Large intestine (tissue), 3 donors: ENCODE measurements around the gene MINDY3. TPM values are rescaled to one million over a fixed set of nuclear protein-coding genes. Genes with fewer than 3 reads are reported as not detected.

Source experiments
- DNase-seq, 2 donors: peaks; one replicate each; pipeline versions ENCODE4 v3.0.0 to v3.0.0-alpha.2; 2013
- H3K27ac ChIP-seq: one replicate; pipeline ENCODE4 v1.5.1; 2013; ENCODE audit warnings: low read length
- H3K27me3 ChIP-seq: 2 replicates; pipeline ENCODE4 v1.6.1; 2013; ENCODE audit warnings: low read length; ENCODE audit not compliant: control insufficient read depth, insufficient read depth
- H3K36me3 ChIP-seq: 2 replicates; pipeline ENCODE4 v1.6.1; 2013; ENCODE audit warnings: low read length; ENCODE audit not compliant: control insufficient read depth, insufficient read depth
- H3K4me1 ChIP-seq: one replicate; pipeline ENCODE4 v1.6.1; 2013; ENCODE audit warnings: low read length; ENCODE audit not compliant: control insufficient read depth, insufficient read depth
- H3K4me3 ChIP-seq: one replicate; pipeline ENCODE4 v1.5.1; 2013; ENCODE audit warnings: low read length
- H3K9me3 ChIP-seq: one replicate; pipeline ENCODE4 v1.6.1; 2013; ENCODE audit warnings: mild to moderate bottlenecking, low read depth, low read length, moderate library complexity; ENCODE audit not compliant: control insufficient read depth
- WGBS: methylation state at CpG from one replicate; pipeline ENCODE4 v1.1.5; 2013; ENCODE audit warnings: low lambda C conversion rate; ENCODE audit not compliant: insufficient coverage; 5-methylcytosine and 5-hydroxymethylcytosine counted together
- polyA plus RNA-seq: library from polyadenylated mRNA; unstranded; fragments of 120-200 nt; gene quantifications from one replicate; pipeline ENCODE4 v1.2.1, GENCODE V29; 2013

MINDY3 gene
- polyA plus RNA-seq, 1 donor: 28.3 TPM

- Histone ChIP-seq H3K4me3 (no peak overlapping the region), H3K27ac (no peak overlapping the region), H3K36me3 (peaks cover 6% of the 10 kb centered on the region), H3K9me3 (no peaks in the 10 kb centered on the region), H3K27me3 (no peaks in the 10 kb centered on the region), H3K4me1 (no peaks in the 10 kb centered on the region)
- WGBS: 100% methylated on average over 1 of the region's 3 CpGs
- no peak for DNase-seq
Measured at GRCh38 chr10:15842556-15843169, 17.6 kb downstream of the MINDY3 start.

GRCh38 chr10:15841696-15842095 lies 18.6 kb downstream of the MINDY3 start:
- no peaks in the 10 kb centered on the region for H3K9me3 ChIP-seq
- no peak overlapping the region for H3K4me3 ChIP-seq
- H3K27me3 ChIP-seq: no peaks in the 10 kb centered on the region
- H3K36me3 ChIP-seq: peaks cover 6% of the 10 kb centered on the region
- no CpG with 5 or more reads among the region's 3 CpGs for WGBS
- H3K27ac ChIP-seq: no peak overlapping the region
- H3K4me1 ChIP-seq: no peaks in the 10 kb centered on the region
- DNase-seq: no peak

GRCh38 chr10:15836807-15837206 lies 23.5 kb downstream of the MINDY3 start:
- no peak overlapping the region for H3K27ac ChIP-seq
- peaks cover 16% of the 10 kb centered on the region for H3K36me3 ChIP-seq
- no peak overlapping the region for H3K4me3 ChIP-seq
- DNase-seq: no peak
- 76% methylated on average over 4 of the region's 4 CpGs for WGBS
- H3K27me3 ChIP-seq: no peaks in the 10 kb centered on the region
- H3K9me3 ChIP-seq: no peaks in the 10 kb centered on the region
- no peaks in the 10 kb centered on the region for H3K4me1 ChIP-seq

- Histone ChIP-seq H3K4me3 (no peak overlapping the region), H3K27me3 (no peaks in the 10 kb centered on the region), H3K36me3 (peaks cover 42% of the 10 kb centered on the region), H3K27ac (no peak overlapping the region), H3K9me3 (no peaks in the 10 kb centered on the region), H3K4me1 (no peaks in the 10 kb centered on the region)
- no peak for DNase-seq
- WGBS: 100% methylated on average over 2 of the region's 4 CpGs
Measured at GRCh38 chr10:15829495-15829894, 30.8 kb downstream of the MINDY3 start.

- Histone ChIP-seq H3K27me3 (no peaks in the 10 kb centered on the region), H3K4me1 (no peaks in the 10 kb centered on the region), H3K9me3 (no peaks in the 10 kb centered on the region), H3K27ac (no peak overlapping the region), H3K4me3 (no peak overlapping the region), H3K36me3 (peaks cover 38% of the 10 kb centered on the region)
- DNase-seq: no peak
- no CpG with 5 or more reads among the region's 1 CpG for WGBS
Measured at GRCh38 chr10:15824498-15824897, 35.8 kb downstream of the MINDY3 start.

GRCh38 chr10:15822131-15822530 lies 38.2 kb downstream of the MINDY3 start:
- Histone ChIP-seq H3K27ac (no peak overlapping the region), H3K4me1 (peaks cover 3% of the 10 kb centered on the region), H3K4me3 (no peak overlapping the region), H3K27me3 (no peaks in the 10 kb centered on the region), H3K9me3 (no peaks in the 10 kb centered on the region), H3K36me3 (peaks cover 36% of the 10 kb centered on the region)
- no peak for DNase-seq
- 75% methylated on average over 4 of the region's 4 CpGs for WGBS

GRCh38 chr10:15821046-15821683 lies 39.1 kb downstream of the MINDY3 start:
- peaks cover 38% of the 10 kb centered on the region for H3K36me3 ChIP-seq
- no peaks in the 10 kb centered on the region for H3K27me3 ChIP-seq
- WGBS: 100% methylated on average over 1 of the region's 3 CpGs
- H3K4me3 ChIP-seq: no peak overlapping the region
- DNase-seq: no peak
- no peak overlapping the region for H3K27ac ChIP-seq
- no peaks in the 10 kb centered on the region for H3K9me3 ChIP-seq
- H3K4me1 ChIP-seq: peaks cover 3% of the 10 kb centered on the region

GRCh38 chr10:15817409-15818046 lies 42.8 kb downstream of the MINDY3 start:
- WGBS: 84% methylated on average over 2 of the region's 3 CpGs
- Histone ChIP-seq H3K9me3 (no peaks in the 10 kb centered on the region), H3K36me3 (peaks cover 32% of the 10 kb centered on the region), H3K4me1 (peaks cover 3% of the 10 kb centered on the region), H3K27ac (no peak overlapping the region), H3K27me3 (no peaks in the 10 kb centered on the region), H3K4me3 (no peak overlapping the region)
- no peak for DNase-seq

GRCh38 chr10:15815242-15815885 lies 44.9 kb downstream of the MINDY3 start:
- H3K4me3 ChIP-seq: no peak overlapping the region

GRCh38 chr10:15814565-15814964 lies 45.7 kb downstream of the MINDY3 start:
- H3K4me3 ChIP-seq: no peak overlapping the region
- no peaks in the 10 kb centered on the region for H3K27me3 ChIP-seq
- no peaks in the 10 kb centered on the region for H3K9me3 ChIP-seq
- no peak for DNase-seq
- H3K36me3 ChIP-seq: peaks cover 15% of the 10 kb centered on the region
- 97% methylated on average over 5 of the region's 6 CpGs for WGBS
- no peak overlapping the region for H3K27ac ChIP-seq
- H3K4me1 ChIP-seq: peaks cover 3% of the 10 kb centered on the region

More at GRCh38 chr10:15815242-15815885, 44.9 kb downstream of the MINDY3 start:
- Histone ChIP-seq H3K27ac (no peak overlapping the region), H3K9me3 (no peaks in the 10 kb centered on the region), H3K36me3 (peaks cover 21% of the 10 kb centered on the region), H3K27me3 (no peaks in the 10 kb centered on the region), H3K4me1 (peaks cover 3% of the 10 kb centered on the region)
- 67% methylated on average over 3 of the region's 6 CpGs for WGBS
- no peak for DNase-seq
